K562 (cell line): Measurements from ENCODE around the gene ZMIZ1. TPM values are rescaled to one million over a fixed set of nuclear protein-coding genes. Genes with fewer than 3 reads are reported as not detected.

Experiments
- ATAC-seq: fragments of 200-7000 bp; cut with Tn5 transposase; 3 replicates; pipeline ENCODE4 v1.9.1; 2020; ENCODE audit warnings: moderate library complexity
- BruUV-seq: library from RNA; stranded (reverse); fragments of 400-500 nt; replicated peaks from 2 replicates; lab custom pipeline; 2021; lab: Mats Ljungman, UMichigan
- CTCF ChIA-PET: fragments of 300-600 bp; formaldehyde crosslinking; extraction: SDS; loops from one replicate; lab custom pipeline; 2021; ENCODE audit warnings: low intra/inter-chr PET ratio; lab: Yijun Ruan, JAX
- POLR2A ChIA-PET: fragments of 300-600, 350-650 bp; sonication (Branson Sonifier 250); formaldehyde crosslinking; extraction: SDS; loops from one replicate; lab custom pipeline; 2021; ENCODE audit warnings: antibody characterized with exemption, inconsistent platforms; lab: Yijun Ruan, JAX
- DNase-seq, 4 experiments: peaks; one replicate each; pipeline versions ENCODE4 v3.0.0 to v3.0.0-alpha.2; 2011 to 2018; ENCODE audit warnings: low spot score in 3 of 4, mixed read lengths in 3 of 4; ENCODE audit errors: extremely low read depth in 1 of 4
- FAIRE-seq: peaks from 2 replicates; lab custom pipeline; 2011; peaks lifted over from hg19 to GRCh38; lab: Jason Lieb, UNC
- H2AFZ ChIP-seq: 2 replicates; pipeline ENCODE4 v1.6.0; 2011; ENCODE audit warnings: low read depth, low read length, control low read depth, inconsistent platforms
- H3K27ac ChIP-seq: fragments of 200-600 bp; 3 replicates; pipeline ENCODE4 v1.8.0; 2011; ENCODE audit warnings: low read depth, mild to moderate bottlenecking, control low read depth, inconsistent platforms, low read length, moderate library complexity, mixed read lengths; ENCODE audit errors: extremely low read depth
- H3K27me3 ChIP-seq, 2 experiments: fragments of 300-600 bp in 1 of 2; 2 replicates in 1 of 2; 3 replicates in 1 of 2; pipeline versions ENCODE4 v1.6.0 to v1.8.0; 2011; ENCODE audit warnings: inconsistent platforms in 2 of 2, low read length in 2 of 2, mild to moderate bottlenecking in 1 of 2, mixed read lengths in 1 of 2, moderate library complexity in 1 of 2; ENCODE audit not compliant: control insufficient read depth in 2 of 2, insufficient read depth in 2 of 2
- H3K36me3 ChIP-seq: fragments of 300-600 bp; 3 replicates; pipeline ENCODE4 v1.8.0; 2011; ENCODE audit warnings: mild to moderate bottlenecking, low read length, inconsistent platforms; ENCODE audit not compliant: control insufficient read depth, insufficient read depth
- H3K4me1 ChIP-seq, 2 experiments: fragments of 200-600 bp in 1 of 2; replicated peaks in 1 of 2; 2 replicates in 1 of 2; 3 replicates in 1 of 2; pipeline versions ENCODE4 v1.5.1 to v1.8.0; 2011; ENCODE audit warnings: inconsistent platforms in 2 of 2, low read length in 2 of 2, mild to moderate bottlenecking in 1 of 2, mixed read lengths in 1 of 2, moderate library complexity in 1 of 2; ENCODE audit not compliant: control insufficient read depth in 2 of 2, insufficient read depth in 2 of 2
- H3K4me2 ChIP-seq: 2 replicates; pipeline ENCODE4 v1.6.1; 2011; ENCODE audit warnings: low read length, control low read depth, inconsistent platforms, mixed read lengths; ENCODE audit not compliant: insufficient read depth
- H3K4me3 ChIP-seq: fragments of 200-600 bp; sonication (generic), shearing (Covaris generic); 2 replicates; pipeline ENCODE4 v1.5.1; 2016; ENCODE audit warnings: control low read depth, inconsistent platforms
- H3K79me2 ChIP-seq: fragments of 200-600 bp; 3 replicates; pipeline ENCODE4 v1.8.0; 2011; ENCODE audit warnings: low read length, inconsistent platforms; ENCODE audit not compliant: control insufficient read depth, insufficient read depth
- H3K9ac ChIP-seq, 2 experiments: 2 replicates each; pipeline versions ENCODE4 v1.6.0 to v1.6.1; 2011; ENCODE audit warnings: low read depth in 2 of 2, low read length in 2 of 2, control low read depth in 1 of 2, inconsistent platforms in 1 of 2, mild to moderate bottlenecking in 1 of 2, mixed read lengths in 1 of 2; ENCODE audit not compliant: insufficient read depth in 1 of 2
- H3K9me1 ChIP-seq: one replicate; pipeline ENCODE4 v1.6.0; 2011; ENCODE audit warnings: inconsistent platforms, mild to moderate bottlenecking, low read length, moderate library complexity; ENCODE audit not compliant: control insufficient read depth, insufficient read depth
- H3K9me3 ChIP-seq: replicated peaks from 2 replicates; pipeline ENCODE4 v1.5.1; 2011; ENCODE audit warnings: low read depth, low read length, inconsistent platforms; ENCODE audit not compliant: control insufficient read depth, insufficient read depth
- H4K20me1 ChIP-seq: replicated peaks from 2 replicates; pipeline ENCODE4 v1.6.1; 2011; ENCODE audit warnings: low read length, inconsistent platforms, mixed read lengths; ENCODE audit not compliant: control insufficient read depth, insufficient read depth
- CBX2 ChIP-seq: fragments of 200-600 bp; sonication (generic); IDR thresholded peaks from one replicate; pipeline ENCODE4 v1.6.1; 2012; ENCODE audit warnings: mild to moderate bottlenecking, low read length, inconsistent platforms; ENCODE audit not compliant: insufficient read depth, poor library complexity, severe bottlenecking
- GTF2A2 ChIP-seq: IDR thresholded peaks from 2 replicates; pipeline ENCODE4 v1.6.1; 2016; ENCODE audit warnings: mild to moderate bottlenecking, missing genetic modification characterization, missing compliant biosample characterization
- NFYB ChIP-seq: IDR thresholded peaks from 2 replicates; pipeline ENCODE4 v1.6.1; 2011; ENCODE audit warnings: mild to moderate bottlenecking, moderate library complexity; ENCODE audit not compliant: insufficient read length; ENCODE audit errors: extremely low read depth
- NR3C1 ChIP-seq: sonication (generic); formaldehyde crosslinking; IDR thresholded peaks from 2 replicates; pipeline ENCODE4 v1.8.1; 2022; ENCODE audit warnings: missing genetic modification reagents
- PRMT5 ChIP-seq: sonication (generic); formaldehyde crosslinking; IDR thresholded peaks from 2 replicates; pipeline ENCODE4 v1.5.0; 2020; ENCODE audit warnings: missing genetic modification reagents
- TEAD2 ChIP-seq: fragments of 450-650 bp; IDR thresholded peaks from 2 replicates; pipeline ENCODE4 v1.6.1; 2016; ENCODE audit warnings: missing genetic modification characterization, control low read depth, missing compliant biosample characterization
- ZNF134 ChIP-seq: fragments of 250-450 bp; sonication (Bioruptor Pico); conservative IDR thresholded peaks from 2 replicates; pipeline ENCODE4 v1.4.0; 2020
- WGBS: fragments of 100-300 bp; shearing (Covaris generic); methylation state at CpG from one replicate; pipeline ENCODE4 v1.1.6; 2016; ENCODE audit warnings: low coverage, mixed read lengths; ENCODE audit not compliant: insufficient coverage; ENCODE audit errors: missing lambda C conversion rate; 5-methylcytosine and 5-hydroxymethylcytosine counted together
- in situ Hi-C: fragments of 300-500 bp; cut with MboI; formaldehyde crosslinking; loops from 4 replicates; pipeline ENCODE4 v1.15.0; 2018; ENCODE audit warnings: inconsistent platforms, mixed read lengths
- intact Hi-C: fragments of 100-400 bp; cut with micrococcal nuclease; formaldehyde crosslinking; loops from 2 replicates; pipeline ENCODE4 v1.14.2; 2022
- polyA plus RNA-seq, 8 experiments: library from polyadenylated mRNA; depleted of rRNA in 4 of 8; stranded (reverse) in 5 of 8; unstranded in 3 of 8; fragments of >200 nt; fragmentation: Nextera tagmentation in 2 of 8; fragmentation: Illumina TruSeq in 1 of 8; extraction: Ambion mirVana in 2 of 8; extraction: Trizol in 1 of 8; gene quantifications; 2 replicates each; pipeline versions ENCODE4 v1.2.1 to v1.2.3, GENCODE V29; 2011 to 2014; ENCODE audit warnings: inconsistent platforms in 1 of 8, missing spikeins in 1 of 8
- total RNA-seq, 7 experiments: library from RNA; depleted of rRNA in 6 of 7; stranded (reverse); fragments of >200 nt in 6 of 7; fragmentation: Illumina TruSeq in 2 of 7; extraction: Trizol in 2 of 7; gene quantifications; 2 replicates each; pipeline versions ENCODE4 v1.2.1 to v1.2.3, GENCODE V29; 2011 to 2021; ENCODE audit warnings: low replicate concordance in 1 of 7
- TF ChIP-seq, protein P1 (sequence below): sonication (generic); formaldehyde crosslinking; IDR thresholded peaks from 2 replicates; pipeline ENCODE4 v1.8.0; 2023; ENCODE audit warnings: missing genetic modification reagents, mild to moderate bottlenecking, borderline replicate concordance
- TF ChIP-seq, protein P2 (sequence below): fragments of 450-650 bp; IDR thresholded peaks from 2 replicates; pipeline ENCODE4 v1.6.1; 2018; ENCODE audit not compliant: partially characterized antibody
- TF ChIP-seq, protein P3 (sequence below): fragments of 250-450 bp; sonication (Bioruptor Pico); IDR thresholded peaks from 2 replicates; pipeline ENCODE4 v1.9.0; 2021; ENCODE audit warnings: mild to moderate bottlenecking, inconsistent platforms

Gene ZMIZ1
- total and polyA plus RNA-seq, 9 of the 15 experiments (the other 6 are each of a cell fraction or from before 2014, with no cell fraction given) = 1.0 to 37.3 (median 4.3) TPM

GRCh38 chr10:79321494-79321882 is 252.7 kb downstream of the ZMIZ1 start:
- H3K79me2 ChIP-seq = no peaks in the 10 kb centered on the region
- H3K27me3 ChIP-seq = peaks cover 3 to 52% of the 10 kb centered on the region in 2 experiments
- in situ Hi-C loops (no loop called here), intact Hi-C loops (no loop called here)
- H3K27ac ChIP-seq = no peak overlapping the region
- ATAC-seq = no peak
- DNase-seq = no peak
- H3K4me2 ChIP-seq = no peak overlapping the region
- WGBS = 0% methylated on average over 2 of the region's 2 CpGs
- BruUV-seq = no TSS peak
- peaks cover 13 to 21% of the 10 kb centered on the region in 2 experiments for H3K4me1 ChIP-seq
- POLR2A ChIA-PET = interaction anchor here (0.9 to 1.4 kb wide), 2 partner anchors 8 to 23 kb away, joined by 5 to 6 read pairs; no protein-coding TSS in a partner anchor
- H3K4me3 ChIP-seq = no peak overlapping the region
- no peak overlapping the region for H2AFZ ChIP-seq
- CTCF ChIA-PET = no interaction called here
- H3K9me1 ChIP-seq = peaks cover 6% of the 10 kb centered on the region
- no peak overlapping the region for H3K9ac ChIP-seq
- 0 out of 2 replicates have a peak, but pooled peaks cover 4% of the 10 kb centered on the region for H4K20me1 ChIP-seq
- no peak for FAIRE-seq
- H3K36me3 ChIP-seq = no peaks in the 10 kb centered on the region
- H3K9me3 ChIP-seq = no peaks in the 10 kb centered on the region
- TF ChIP-seq GTF2A2 (no peak), TEAD2 (tag) (no peak), ZNF134 (CRISPR knock-in tag) (no peak), CBX2 (no peak), NFYB (no peak), NR3C1 (CRISPR knock-in tag) (no peak), PRMT5 (CRISPR knock-in tag) (no peak)
- TF ChIP-seq, protein P1, sequence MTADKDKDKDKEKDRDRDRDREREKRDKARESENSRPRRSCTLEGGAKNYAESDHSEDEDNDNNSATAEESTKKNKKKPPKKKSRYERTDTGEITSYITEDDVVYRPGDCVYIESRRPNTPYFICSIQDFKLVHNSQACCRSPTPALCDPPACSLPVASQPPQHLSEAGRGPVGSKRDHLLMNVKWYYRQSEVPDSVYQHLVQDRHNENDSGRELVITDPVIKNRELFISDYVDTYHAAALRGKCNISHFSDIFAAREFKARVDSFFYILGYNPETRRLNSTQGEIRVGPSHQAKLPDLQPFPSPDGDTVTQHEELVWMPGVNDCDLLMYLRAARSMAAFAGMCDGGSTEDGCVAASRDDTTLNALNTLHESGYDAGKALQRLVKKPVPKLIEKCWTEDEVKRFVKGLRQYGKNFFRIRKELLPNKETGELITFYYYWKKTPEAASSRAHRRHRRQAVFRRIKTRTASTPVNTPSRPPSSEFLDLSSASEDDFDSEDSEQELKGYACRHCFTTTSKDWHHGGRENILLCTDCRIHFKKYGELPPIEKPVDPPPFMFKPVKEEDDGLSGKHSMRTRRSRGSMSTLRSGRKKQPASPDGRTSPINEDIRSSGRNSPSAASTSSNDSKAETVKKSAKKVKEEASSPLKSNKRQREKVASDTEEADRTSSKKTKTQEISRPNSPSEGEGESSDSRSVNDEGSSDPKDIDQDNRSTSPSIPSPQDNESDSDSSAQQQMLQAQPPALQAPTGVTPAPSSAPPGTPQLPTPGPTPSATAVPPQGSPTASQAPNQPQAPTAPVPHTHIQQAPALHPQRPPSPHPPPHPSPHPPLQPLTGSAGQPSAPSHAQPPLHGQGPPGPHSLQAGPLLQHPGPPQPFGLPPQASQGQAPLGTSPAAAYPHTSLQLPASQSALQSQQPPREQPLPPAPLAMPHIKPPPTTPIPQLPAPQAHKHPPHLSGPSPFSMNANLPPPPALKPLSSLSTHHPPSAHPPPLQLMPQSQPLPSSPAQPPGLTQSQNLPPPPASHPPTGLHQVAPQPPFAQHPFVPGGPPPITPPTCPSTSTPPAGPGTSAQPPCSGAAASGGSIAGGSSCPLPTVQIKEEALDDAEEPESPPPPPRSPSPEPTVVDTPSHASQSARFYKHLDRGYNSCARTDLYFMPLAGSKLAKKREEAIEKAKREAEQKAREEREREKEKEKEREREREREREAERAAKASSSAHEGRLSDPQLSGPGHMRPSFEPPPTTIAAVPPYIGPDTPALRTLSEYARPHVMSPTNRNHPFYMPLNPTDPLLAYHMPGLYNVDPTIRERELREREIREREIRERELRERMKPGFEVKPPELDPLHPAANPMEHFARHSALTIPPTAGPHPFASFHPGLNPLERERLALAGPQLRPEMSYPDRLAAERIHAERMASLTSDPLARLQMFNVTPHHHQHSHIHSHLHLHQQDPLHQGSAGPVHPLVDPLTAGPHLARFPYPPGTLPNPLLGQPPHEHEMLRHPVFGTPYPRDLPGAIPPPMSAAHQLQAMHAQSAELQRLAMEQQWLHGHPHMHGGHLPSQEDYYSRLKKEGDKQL (CRISPR knock-in tag) = no peak
- TF ChIP-seq, protein P2, sequence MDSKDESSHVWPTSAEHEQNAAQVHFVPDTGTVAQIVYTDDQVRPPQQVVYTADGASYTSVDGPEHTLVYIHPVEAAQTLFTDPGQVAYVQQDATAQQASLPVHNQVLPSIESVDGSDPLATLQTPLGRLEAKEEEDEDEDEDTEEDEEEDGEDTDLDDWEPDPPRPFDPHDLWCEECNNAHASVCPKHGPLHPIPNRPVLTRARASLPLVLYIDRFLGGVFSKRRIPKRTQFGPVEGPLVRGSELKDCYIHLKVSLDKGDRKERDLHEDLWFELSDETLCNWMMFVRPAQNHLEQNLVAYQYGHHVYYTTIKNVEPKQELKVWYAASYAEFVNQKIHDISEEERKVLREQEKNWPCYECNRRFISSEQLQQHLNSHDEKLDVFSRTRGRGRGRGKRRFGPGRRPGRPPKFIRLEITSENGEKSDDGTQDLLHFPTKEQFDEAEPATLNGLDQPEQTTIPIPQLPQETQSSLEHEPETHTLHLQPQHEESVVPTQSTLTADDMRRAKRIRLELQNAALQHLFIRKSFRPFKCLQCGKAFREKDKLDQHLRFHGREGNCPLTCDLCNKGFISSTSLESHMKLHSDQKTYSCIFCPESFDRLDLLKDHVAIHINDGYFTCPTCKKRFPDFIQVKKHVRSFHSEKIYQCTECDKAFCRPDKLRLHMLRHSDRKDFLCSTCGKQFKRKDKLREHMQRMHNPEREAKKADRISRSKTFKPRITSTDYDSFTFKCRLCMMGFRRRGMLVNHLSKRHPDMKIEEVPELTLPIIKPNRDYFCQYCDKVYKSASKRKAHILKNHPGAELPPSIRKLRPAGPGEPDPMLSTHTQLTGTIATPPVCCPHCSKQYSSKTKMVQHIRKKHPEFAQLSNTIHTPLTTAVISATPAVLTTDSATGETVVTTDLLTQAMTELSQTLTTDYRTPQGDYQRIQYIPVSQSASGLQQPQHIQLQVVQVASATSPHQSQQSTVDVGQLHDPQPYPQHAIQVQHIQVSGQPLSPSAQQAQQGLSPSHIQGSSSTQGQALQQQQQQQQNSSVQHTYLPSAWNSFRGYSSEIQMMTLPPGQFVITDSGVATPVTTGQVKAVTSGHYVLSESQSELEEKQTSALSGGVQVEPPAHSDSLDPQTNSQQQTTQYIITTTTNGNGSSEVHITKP = no peak
- TF ChIP-seq, protein P3, sequence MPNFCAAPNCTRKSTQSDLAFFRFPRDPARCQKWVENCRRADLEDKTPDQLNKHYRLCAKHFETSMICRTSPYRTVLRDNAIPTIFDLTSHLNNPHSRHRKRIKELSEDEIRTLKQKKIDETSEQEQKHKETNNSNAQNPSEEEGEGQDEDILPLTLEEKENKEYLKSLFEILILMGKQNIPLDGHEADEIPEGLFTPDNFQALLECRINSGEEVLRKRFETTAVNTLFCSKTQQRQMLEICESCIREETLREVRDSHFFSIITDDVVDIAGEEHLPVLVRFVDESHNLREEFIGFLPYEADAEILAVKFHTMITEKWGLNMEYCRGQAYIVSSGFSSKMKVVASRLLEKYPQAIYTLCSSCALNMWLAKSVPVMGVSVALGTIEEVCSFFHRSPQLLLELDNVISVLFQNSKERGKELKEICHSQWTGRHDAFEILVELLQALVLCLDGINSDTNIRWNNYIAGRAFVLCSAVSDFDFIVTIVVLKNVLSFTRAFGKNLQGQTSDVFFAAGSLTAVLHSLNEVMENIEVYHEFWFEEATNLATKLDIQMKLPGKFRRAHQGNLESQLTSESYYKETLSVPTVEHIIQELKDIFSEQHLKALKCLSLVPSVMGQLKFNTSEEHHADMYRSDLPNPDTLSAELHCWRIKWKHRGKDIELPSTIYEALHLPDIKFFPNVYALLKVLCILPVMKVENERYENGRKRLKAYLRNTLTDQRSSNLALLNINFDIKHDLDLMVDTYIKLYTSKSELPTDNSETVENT (CRISPR knock-in tag) = no peak
